Fibroblast of lung (primary cell): ENCODE results near the gene CAPZB. TPM values are rescaled to one million over a fixed set of nuclear protein-coding genes. Genes with fewer than 3 reads are reported as not detected.

Experiments used
- DNase-seq, 2 donors: peaks; one replicate each; pipeline versions ENCODE4 v3.0.0 to v3.0.0-alpha.2; 2010; ENCODE audit warnings: low read depth in 2 of 2
- H2AFZ ChIP-seq: 2 replicates; pipeline ENCODE4 v1.5.1; 2012; ENCODE audit warnings: low read length, control low read depth, inconsistent platforms
- H3K27ac ChIP-seq: 2 replicates; pipeline ENCODE4 v1.5.1; 2011; ENCODE audit warnings: low read length, control low read depth; ENCODE audit not compliant: insufficient read depth
- H3K27me3 ChIP-seq: 2 replicates; pipeline ENCODE4 v1.5.1; 2011; ENCODE audit warnings: mild to moderate bottlenecking, low read length; ENCODE audit not compliant: control insufficient read depth, insufficient read depth
- H3K36me3 ChIP-seq: 2 replicates; pipeline ENCODE4 v1.5.1; 2011; ENCODE audit warnings: low read length; ENCODE audit not compliant: control insufficient read depth, insufficient read depth
- H3K4me1 ChIP-seq: 2 replicates; pipeline ENCODE4 v1.5.1; 2011; ENCODE audit warnings: low read length; ENCODE audit not compliant: control insufficient read depth, insufficient read depth; ENCODE audit errors: extremely low read depth
- H3K4me2 ChIP-seq: 2 replicates; pipeline ENCODE4 v1.5.1; 2011; ENCODE audit warnings: low read length, control low read depth; ENCODE audit not compliant: insufficient read depth; ENCODE audit errors: extremely low read depth
- H3K4me3 ChIP-seq, 4 experiments: fragments of 200-600 bp in 1 of 4; sonication (generic) in 1 of 4; replicated peaks in 1 of 4; 2 replicates each; pipeline ENCODE4 v1.5.1; 2011 to 2016; ENCODE audit warnings: low read length in 4 of 4, low read depth in 3 of 4, mild to moderate bottlenecking in 3 of 4, control low read depth in 2 of 4, inconsistent platforms in 1 of 4, mixed read lengths in 1 of 4; ENCODE audit not compliant: insufficient read depth in 1 of 4; ENCODE audit errors: control extremely low read depth in 1 of 4
- H3K79me2 ChIP-seq: 2 replicates; pipeline ENCODE4 v1.5.1; 2012; ENCODE audit warnings: mild to moderate bottlenecking, low read length, inconsistent platforms; ENCODE audit not compliant: control insufficient read depth, insufficient read depth
- H3K9ac ChIP-seq: 2 replicates; pipeline ENCODE4 v1.5.1; 2011; ENCODE audit warnings: mild to moderate bottlenecking, low read length, control low read depth; ENCODE audit not compliant: insufficient read depth
- H3K9me3 ChIP-seq: 2 replicates; pipeline ENCODE4 v1.5.1; 2012; ENCODE audit warnings: low read depth, low read length; ENCODE audit not compliant: control insufficient read depth, insufficient read depth
- H4K20me1 ChIP-seq: 2 replicates; pipeline ENCODE4 v1.5.1; 2011; ENCODE audit warnings: low read length; ENCODE audit not compliant: control insufficient read depth, insufficient read depth; ENCODE audit errors: extremely low read depth
- EZH2 ChIP-seq: IDR thresholded peaks from 2 replicates; pipeline ENCODE4 v1.5.1; 2012; ENCODE audit warnings: low read length, control low read depth, mild to moderate bottlenecking; ENCODE audit errors: missing control alignments
- polyA plus RNA-seq, 2 donors: library from polyadenylated mRNA; depleted of rRNA in 1 of 2; stranded (reverse) in 1 of 2; unstranded in 1 of 2; fragments of >200 nt; gene quantifications; 2 replicates each; pipeline ENCODE4 v1.2.1, GENCODE V29; 2011 to 2012; ENCODE audit warnings: missing spikeins in 1 of 2
- total RNA-seq: library from RNA; depleted of rRNA; stranded (reverse); fragments of >200 nt; gene quantifications from 2 replicates; pipeline ENCODE4 v1.2.1, GENCODE V29; 2014
- TF ChIP-seq, protein P1 (sequence below), 2 donors: IDR thresholded peaks in 1 of 2; conservative IDR thresholded peaks in 1 of 2; 1 replicate in 1 of 2; 2 replicates in 1 of 2; pipeline ENCODE4 v1.5.1; 2011 to 2012; ENCODE audit warnings: low read length in 2 of 2, control low read depth in 1 of 2, inconsistent platforms in 1 of 2, low read depth in 1 of 2, mild to moderate bottlenecking in 1 of 2

Gene CAPZB
- total and polyA plus RNA-seq, 2 donors (not counting 1 experiment from before 2014, with no cell fraction given), result 104 to 495 TPM

DNA sequence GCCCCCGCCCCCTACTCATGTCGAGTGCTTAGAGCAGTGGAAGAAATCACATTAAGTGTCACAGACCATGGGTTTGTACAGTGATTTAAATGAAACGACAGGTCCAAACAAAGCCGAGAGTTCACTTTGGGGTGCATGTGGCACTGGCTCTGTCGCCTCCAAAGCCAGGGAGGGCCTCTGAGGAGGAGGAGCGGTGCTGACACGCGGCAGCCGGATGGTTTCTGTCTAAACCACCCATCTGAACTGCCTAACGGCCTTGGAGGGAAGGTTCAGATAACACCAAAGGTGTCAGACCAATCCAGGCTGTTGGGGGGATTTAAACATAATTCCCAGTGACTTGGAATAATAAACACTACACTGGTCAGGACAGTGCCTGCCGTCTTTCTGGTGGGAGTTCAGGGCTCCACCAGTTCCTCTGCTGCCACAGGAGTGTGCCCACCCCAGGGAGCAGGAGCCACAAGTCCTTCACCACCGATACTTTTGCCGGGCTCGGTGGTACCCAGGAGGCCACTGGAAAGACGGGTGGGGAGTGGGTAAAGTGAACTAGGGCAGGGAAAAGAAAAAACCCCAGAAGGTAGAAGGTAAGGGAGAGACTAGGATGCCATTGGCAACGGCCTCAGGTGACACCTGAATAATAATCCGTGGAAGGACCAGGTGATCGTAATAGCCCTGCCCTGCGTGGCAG, 95.0 kb downstream of the CAPZB start:
- Histone ChIP-seq H2AFZ (no peak overlapping the region), H3K9ac (peak overlapping the region; percentile 70), H4K20me1 (no peaks in the 10 kb centered on the region), H3K79me2 (peaks cover 75% of the 10 kb centered on the region), H3K36me3 (peaks cover under 1% of the 10 kb centered on the region), H3K9me3 (no peaks in the 10 kb centered on the region), H3K27ac (peak overlapping the region; percentile 94), H3K4me1 (peaks cover 37% of the 10 kb centered on the region), H3K4me3 (peak overlapping the region in 3 of 4 experiments; percentile 20 to 46 (median 27)), H3K4me2 (peak overlapping the region; percentile 87), H3K27me3 (no peaks in the 10 kb centered on the region)
- no peak for DNase-seq
- TF ChIP-seq, protein P1, sequence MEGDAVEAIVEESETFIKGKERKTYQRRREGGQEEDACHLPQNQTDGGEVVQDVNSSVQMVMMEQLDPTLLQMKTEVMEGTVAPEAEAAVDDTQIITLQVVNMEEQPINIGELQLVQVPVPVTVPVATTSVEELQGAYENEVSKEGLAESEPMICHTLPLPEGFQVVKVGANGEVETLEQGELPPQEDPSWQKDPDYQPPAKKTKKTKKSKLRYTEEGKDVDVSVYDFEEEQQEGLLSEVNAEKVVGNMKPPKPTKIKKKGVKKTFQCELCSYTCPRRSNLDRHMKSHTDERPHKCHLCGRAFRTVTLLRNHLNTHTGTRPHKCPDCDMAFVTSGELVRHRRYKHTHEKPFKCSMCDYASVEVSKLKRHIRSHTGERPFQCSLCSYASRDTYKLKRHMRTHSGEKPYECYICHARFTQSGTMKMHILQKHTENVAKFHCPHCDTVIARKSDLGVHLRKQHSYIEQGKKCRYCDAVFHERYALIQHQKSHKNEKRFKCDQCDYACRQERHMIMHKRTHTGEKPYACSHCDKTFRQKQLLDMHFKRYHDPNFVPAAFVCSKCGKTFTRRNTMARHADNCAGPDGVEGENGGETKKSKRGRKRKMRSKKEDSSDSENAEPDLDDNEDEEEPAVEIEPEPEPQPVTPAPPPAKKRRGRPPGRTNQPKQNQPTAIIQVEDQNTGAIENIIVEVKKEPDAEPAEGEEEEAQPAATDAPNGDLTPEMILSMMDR (conservative IDR thresholded peaks at IDR 0.05 in 1 of 2, IDR thresholded peaks at IDR 0.05 in 1 of 2; ENCODE audit: low read depth in 1 of 2, low read length in 2 of 2), result no peak
- TF ChIP-seq EZH2, result no peak

DNA sequence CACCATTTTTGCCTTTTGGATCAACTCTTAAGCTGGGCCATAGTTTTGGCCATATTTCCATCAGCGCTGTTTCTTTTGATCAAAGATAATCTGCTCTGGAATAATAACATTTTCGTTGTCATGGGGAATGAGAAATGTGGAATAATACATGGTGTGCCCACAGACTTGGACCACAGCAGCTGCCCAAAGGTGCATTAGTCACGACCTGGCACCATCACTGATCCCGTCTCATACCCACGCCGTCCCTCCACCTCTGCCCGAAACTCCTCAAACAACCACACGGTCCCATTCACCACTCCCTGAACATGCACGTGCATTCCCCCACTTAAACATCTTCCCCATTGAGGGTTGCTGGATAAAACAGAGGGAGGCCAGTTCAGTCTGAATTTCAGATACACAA, 96.4 kb downstream of the CAPZB start:
- Histone ChIP-seq H3K27me3 (no peaks in the 10 kb centered on the region), H3K79me2 (peaks cover 71% of the 10 kb centered on the region), H2AFZ (no peak overlapping the region), H4K20me1 (no peaks in the 10 kb centered on the region), H3K4me1 (peaks cover 45% of the 10 kb centered on the region), H3K4me2 (no peak overlapping the region), H3K9me3 (no peaks in the 10 kb centered on the region), H3K36me3 (peaks cover 10% of the 10 kb centered on the region), H3K27ac (no peak overlapping the region), H3K9ac (no peak overlapping the region), H3K4me3 (no peak overlapping the region)
- no peak for DNase-seq
- TF ChIP-seq, protein P1 (conservative IDR thresholded peaks at IDR 0.05 in 1 of 2, IDR thresholded peaks at IDR 0.05 in 1 of 2; ENCODE audit: low read depth in 1 of 2, low read length in 2 of 2), result no peak
- TF ChIP-seq EZH2, result no peak

DNA sequence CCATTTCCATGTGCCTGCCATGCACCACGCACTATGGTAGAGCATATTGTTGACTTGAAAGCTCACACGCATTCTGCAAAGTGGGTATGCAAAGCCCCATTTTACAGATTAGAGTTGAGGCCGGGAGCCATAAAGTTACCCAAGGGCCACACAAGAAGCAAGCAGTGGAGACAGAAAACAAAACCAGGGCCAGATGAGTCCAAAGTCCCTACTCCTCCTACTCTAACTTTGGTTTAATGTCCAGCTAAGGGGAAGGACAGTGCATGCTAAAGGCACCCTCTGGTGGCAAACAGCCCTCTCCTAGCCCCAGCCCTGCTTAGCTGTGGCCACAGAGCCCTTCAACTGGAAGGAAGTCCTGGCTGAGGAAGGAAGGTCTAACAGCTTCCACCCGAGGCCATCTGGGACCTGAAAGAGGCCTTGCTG, 98.3 kb downstream of the CAPZB start:
- Histone ChIP-seq H3K27ac (peak overlapping the region; percentile 34), H2AFZ (no peak overlapping the region)

More for the DNA sequence above, 98.3 kb downstream of the CAPZB start:
- no peak for TF ChIP-seq EZH2
- TF ChIP-seq, protein P1 (conservative IDR thresholded peaks at IDR 0.05 in 1 of 2, IDR thresholded peaks at IDR 0.05 in 1 of 2; ENCODE audit: low read depth in 1 of 2, low read length in 2 of 2), result no peak
- Histone ChIP-seq H3K36me3 (peaks cover 10% of the 10 kb centered on the region), H3K4me1 (peaks cover 42% of the 10 kb centered on the region), H4K20me1 (no peaks in the 10 kb centered on the region), H3K79me2 (peaks cover 58% of the 10 kb centered on the region), H3K27me3 (no peaks in the 10 kb centered on the region), H3K4me2 (no peak overlapping the region), H3K9me3 (no peaks in the 10 kb centered on the region), H3K9ac (no peak overlapping the region), H3K4me3 (no peak overlapping the region)
- DNase-seq, result no peak
